ENCODE measurements around the gene PDK2. TPM values are rescaled to one million over a fixed set of nuclear protein-coding genes. Genes with fewer than 3 reads are reported as not detected.

Gene PDK2
- total and polyA plus RNA-seq, 2 experiments from 2014 or later: 30.2 to 48.1 TPM

DNA sequence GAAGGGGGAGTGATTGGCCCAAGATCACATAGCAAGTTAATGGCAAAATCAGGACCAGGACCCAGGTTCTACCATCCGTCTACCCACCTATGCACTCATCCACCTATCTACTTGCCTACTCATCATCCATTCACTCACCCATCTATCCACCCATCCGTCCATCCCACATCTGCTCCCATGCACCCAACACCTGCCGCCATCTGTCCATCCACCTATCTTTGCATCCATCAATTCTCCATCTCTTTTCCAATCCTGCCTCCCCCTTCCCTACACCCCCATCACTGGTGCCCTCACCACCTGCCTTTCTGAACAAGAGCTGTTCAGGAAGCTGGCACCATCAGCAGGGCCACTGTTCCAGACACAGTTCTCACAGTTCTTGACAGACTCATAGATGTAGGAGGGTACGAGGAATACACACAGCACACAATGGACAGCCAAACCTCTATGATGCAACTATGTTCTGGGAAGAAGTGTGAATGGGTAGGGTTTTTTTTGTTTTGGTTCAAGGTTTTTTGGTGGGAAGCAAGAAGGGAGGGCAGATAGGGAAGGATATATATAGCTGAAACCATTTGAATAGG lies 30.4 kb downstream of the PDK2 start:
- H3K27ac ChIP-seq: no peak overlapping the region
- H3K4me2 ChIP-seq (ENCODE audit: unreplicated experiment): no peak overlapping the region
- H2AFZ ChIP-seq: no peak overlapping the region
- no peaks in the 10 kb centered on the region for H3K9me2 ChIP-seq (ENCODE audit: insufficient read depth)
- no peaks in the 10 kb centered on the region for H4K20me1 ChIP-seq (ENCODE audit: insufficient read depth)
- no peak overlapping the region for H3K4me3 ChIP-seq
- no peaks in the 10 kb centered on the region for H3K36me3 ChIP-seq (ENCODE audit: low read depth)
- TF ChIP-seq EZH2 (IDR thresholded peaks at IDR 0.05; ENCODE audit: insufficient read depth, poor library complexity, severe bottlenecking) (no peak), EZH2phosphoT487 (IDR thresholded peaks at IDR 0.05; ENCODE audit: insufficient read depth, low read depth) (no peak)
- no peaks in the 10 kb centered on the region for H3K79me2 ChIP-seq (ENCODE audit: insufficient read depth)
- no peaks in the 10 kb centered on the region for H3K27me3 ChIP-seq (replicated peaks; ENCODE audit: insufficient read depth)
- no peaks in the 10 kb centered on the region for H3F3A ChIP-seq (ENCODE audit: insufficient read depth)
- in situ Hi-C loops (cut with MboI): no loop called here
- no peak for DNase-seq
- H3K4me1 ChIP-seq (ENCODE audit: insufficient read depth): no peaks in the 10 kb centered on the region
- no peaks in the 10 kb centered on the region for H3K9me3 ChIP-seq (ENCODE audit: low read depth)
- no peak overlapping the region for H3K9ac ChIP-seq
- 91 to 92% methylated on average over 4 of the region's 4 CpGs for WGBS, 2 experiments (ENCODE audit: low coverage in 1 of 2, low lambda C conversion rate in 2 of 2, missing lambda C conversion rate in 2 of 2)

DNA sequence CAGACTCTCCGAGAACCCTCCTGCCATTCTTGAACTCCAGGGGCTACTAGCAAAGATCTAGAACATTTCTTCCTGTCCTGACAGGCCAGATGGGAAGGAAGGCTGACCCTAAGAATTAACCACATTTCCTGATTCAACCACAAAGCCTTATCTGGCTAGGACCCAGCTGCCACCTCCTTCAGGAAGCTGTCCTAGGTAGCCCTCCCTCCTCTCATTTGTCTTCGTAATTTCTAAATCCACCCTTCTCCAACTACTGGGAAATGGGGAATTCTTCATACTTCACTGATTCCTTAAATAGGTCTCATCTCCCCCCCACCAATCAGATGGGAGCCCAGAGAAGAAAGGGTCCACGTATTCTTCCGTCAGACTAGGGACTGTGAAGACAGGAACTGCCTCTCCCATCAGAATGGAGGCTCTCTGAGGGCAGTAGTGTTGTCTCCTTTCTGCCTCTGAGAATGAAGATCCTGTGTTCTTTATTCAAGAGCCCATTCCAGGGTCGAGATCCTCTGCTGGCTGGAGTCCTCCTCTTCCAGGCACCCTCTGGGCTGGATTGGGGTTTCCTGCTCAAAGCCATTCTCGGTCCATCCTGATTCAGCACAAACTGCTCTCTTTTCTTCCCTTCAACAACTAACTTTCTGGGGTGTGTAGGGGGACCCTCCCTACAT lies 32.7 kb downstream of the PDK2 start:
- H3K27ac ChIP-seq: no peak overlapping the region
- no peaks in the 10 kb centered on the region for H3K9me2 ChIP-seq (ENCODE audit: insufficient read depth)
- WGBS, 2 experiments (ENCODE audit: low coverage in 1 of 2, low lambda C conversion rate in 2 of 2, missing lambda C conversion rate in 2 of 2): 74 to 76% methylated on average over 6 of the region's 6 CpGs
- H3K79me2 ChIP-seq (ENCODE audit: insufficient read depth): no peaks in the 10 kb centered on the region
- peaks cover 2% of the 10 kb centered on the region; the same call in 1 of the 2 replicates for H3K4me1 ChIP-seq (ENCODE audit: insufficient read depth)
- peaks cover 12% of the 10 kb centered on the region; the same call in 1 of the 2 replicates for H3F3A ChIP-seq (ENCODE audit: insufficient read depth)
- DNase-seq: no peak
- no peaks in the 10 kb centered on the region for H3K27me3 ChIP-seq (replicated peaks; ENCODE audit: insufficient read depth)
- no peak overlapping the region for H2AFZ ChIP-seq
- in situ Hi-C loops (cut with MboI): no loop called here
- H4K20me1 ChIP-seq (ENCODE audit: insufficient read depth): no peaks in the 10 kb centered on the region
- TF ChIP-seq EZH2 (IDR thresholded peaks at IDR 0.05; ENCODE audit: insufficient read depth, poor library complexity, severe bottlenecking) (no peak), EZH2phosphoT487 (IDR thresholded peaks at IDR 0.05; ENCODE audit: insufficient read depth, low read depth) (no peak)
- no peaks in the 10 kb centered on the region for H3K36me3 ChIP-seq (ENCODE audit: low read depth)
- H3K4me3 ChIP-seq: no peak overlapping the region
- H3K9ac ChIP-seq: no peak overlapping the region
- H3K9me3 ChIP-seq (ENCODE audit: low read depth): no peaks in the 10 kb centered on the region
- H3K4me2 ChIP-seq (ENCODE audit: unreplicated experiment): no peak overlapping the region

DNA sequence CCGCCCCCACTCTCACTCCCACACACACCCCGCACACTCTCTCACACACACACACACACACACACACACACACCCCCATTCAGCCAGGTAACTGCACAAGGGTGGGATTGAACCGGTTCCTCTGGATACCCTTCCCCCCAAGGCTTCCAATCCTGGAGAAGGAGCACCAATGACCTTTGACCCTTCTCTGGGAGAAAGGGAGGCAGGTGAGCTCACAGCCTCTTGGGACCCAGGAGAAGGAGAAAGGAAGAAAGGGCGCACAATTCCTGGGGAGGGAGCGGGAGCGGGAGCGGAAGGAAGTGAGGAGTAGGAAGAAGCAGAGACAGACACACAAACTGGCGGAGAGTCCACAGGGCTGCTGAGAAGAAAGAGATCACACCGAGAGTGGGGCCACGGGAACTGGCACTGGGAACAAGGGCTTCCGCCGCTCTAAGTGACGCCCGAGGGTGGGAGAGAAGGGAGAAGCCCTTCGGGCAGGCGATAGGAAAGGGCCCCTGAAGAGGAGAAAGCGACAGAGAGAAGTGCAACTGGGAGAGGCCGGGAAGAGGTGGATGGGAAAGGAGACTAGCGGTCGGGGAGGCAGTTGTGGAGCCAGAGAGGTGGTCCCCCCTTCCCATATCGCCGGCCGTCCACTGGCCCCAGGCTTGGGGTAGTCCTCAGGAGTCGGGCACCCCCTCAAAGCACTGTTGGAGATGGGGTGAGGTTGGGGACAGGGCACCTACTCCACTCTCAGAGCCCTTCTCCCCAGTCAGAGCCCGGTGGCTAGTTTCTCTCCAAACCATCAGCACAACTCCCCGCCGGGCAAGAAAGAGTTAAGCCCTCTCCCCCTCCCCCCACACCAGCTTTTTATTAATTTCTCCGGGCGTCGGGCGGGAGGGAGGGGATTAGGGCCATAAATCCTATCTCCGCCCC lies 33.5 kb downstream of the PDK2 start:
- Histone ChIP-seq H3K9me2 (ENCODE audit: insufficient read depth) (no peaks in the 10 kb centered on the region), H3K4me3 (peak overlapping the region; percentile 71), H3K9ac (peak overlapping the region; percentile 45), H3K4me2 (ENCODE audit: unreplicated experiment) (peak overlapping the region; percentile 74), H3K27ac (no peak overlapping the region), H3K36me3 (ENCODE audit: low read depth) (no peaks in the 10 kb centered on the region), H2AFZ (peak overlapping the region; percentile 69), H3K9me3 (ENCODE audit: low read depth) (no peaks in the 10 kb centered on the region), H3K79me2 (ENCODE audit: insufficient read depth) (no peaks in the 10 kb centered on the region), H3K27me3 (replicated peaks; ENCODE audit: insufficient read depth) (no peaks in the 10 kb centered on the region), H4K20me1 (ENCODE audit: insufficient read depth) (no peaks in the 10 kb centered on the region), H3K4me1 (ENCODE audit: insufficient read depth) (peaks cover 11% of the 10 kb centered on the region), H3F3A (ENCODE audit: insufficient read depth) (peaks cover 19% of the 10 kb centered on the region; the same call in 1 of the 2 replicates)
- DNase-seq: peak; percentile 43
- WGBS, 2 experiments (ENCODE audit: low coverage in 1 of 2, low lambda C conversion rate in 2 of 2, missing lambda C conversion rate in 2 of 2): 30 to 35% methylated on average over 23 to 32 of the region's 32 CpGs
- no peak for TF ChIP-seq EZH2phosphoT487 (IDR thresholded peaks at IDR 0.05; ENCODE audit: insufficient read depth, low read depth)
- no peak for TF ChIP-seq EZH2 (IDR thresholded peaks at IDR 0.05; ENCODE audit: insufficient read depth, poor library complexity, severe bottlenecking)
- in situ Hi-C loops (cut with MboI): no loop called here

- Histone ChIP-seq H3K9me2 (ENCODE audit: insufficient read depth) (no peaks in the 10 kb centered on the region), H3K9me3 (ENCODE audit: low read depth) (no peaks in the 10 kb centered on the region), H3K4me2 (ENCODE audit: unreplicated experiment) (peak overlapping the region; percentile 74), H3K4me1 (ENCODE audit: insufficient read depth) (peaks cover 18% of the 10 kb centered on the region), H3K27ac (no peak overlapping the region), H3K9ac (peak overlapping the region; percentile 10; the same call in 1 of the 2 replicates), H3K27me3 (replicated peaks; ENCODE audit: insufficient read depth) (no peaks in the 10 kb centered on the region), H3F3A (ENCODE audit: insufficient read depth) (peaks cover 25% of the 10 kb centered on the region; the same call in 1 of the 2 replicates), H3K36me3 (ENCODE audit: low read depth) (no peaks in the 10 kb centered on the region), H2AFZ (peak overlapping the region; percentile 23; the same call in 1 of the 2 replicates), H4K20me1 (ENCODE audit: insufficient read depth) (no peaks in the 10 kb centered on the region), H3K79me2 (ENCODE audit: insufficient read depth) (no peaks in the 10 kb centered on the region), H3K4me3 (peak overlapping the region; percentile 71)
- in situ Hi-C loops (cut with MboI): no loop called here
- no peak for TF ChIP-seq EZH2 (IDR thresholded peaks at IDR 0.05; ENCODE audit: insufficient read depth, poor library complexity, severe bottlenecking)
- no peak for TF ChIP-seq EZH2phosphoT487 (IDR thresholded peaks at IDR 0.05; ENCODE audit: insufficient read depth, low read depth)
- no peak for DNase-seq
- WGBS, 2 experiments (ENCODE audit: low coverage in 1 of 2, low lambda C conversion rate in 2 of 2, missing lambda C conversion rate in 2 of 2): 0 to 1% methylated on average over 3 to 29 of the region's 31 CpGs
Measured at GRCh38 chr17:50129353-50129727, 34.2 kb downstream of the PDK2 start.

All from GM23248 (cell line).